Measurements from ENCODE around the gene PRKD1.

- TF ChIP-seq BHLHE40 (IDR thresholded peaks at IDR 0.05; ENCODE audit: borderline replicate concordance) (no peak), SP1 (IDR thresholded peaks at IDR 0.05) (no peak), SUZ12 (IDR thresholded peaks at IDR 0.05) (no peak), CTBP1 (IDR thresholded peaks at IDR 0.05; ENCODE audit: borderline replicate concordance) (no peak), FOXM1 (IDR thresholded peaks at IDR 0.05; ENCODE audit: borderline replicate concordance) (no peak)
These were observed 347.8 kb downstream of the PRKD1 start for GRCh38 chr14:29579838-29580237.

Data from HEK293T (cell line).